Measurements from ENCODE around the gene SH2D4B.
"Not testable (repeated sequence)": the region's sequence is repeated elsewhere in the genome, so short reads cannot be mapped to it uniquely, and the experiment has no call there.

Gene SH2D4B

DNA sequence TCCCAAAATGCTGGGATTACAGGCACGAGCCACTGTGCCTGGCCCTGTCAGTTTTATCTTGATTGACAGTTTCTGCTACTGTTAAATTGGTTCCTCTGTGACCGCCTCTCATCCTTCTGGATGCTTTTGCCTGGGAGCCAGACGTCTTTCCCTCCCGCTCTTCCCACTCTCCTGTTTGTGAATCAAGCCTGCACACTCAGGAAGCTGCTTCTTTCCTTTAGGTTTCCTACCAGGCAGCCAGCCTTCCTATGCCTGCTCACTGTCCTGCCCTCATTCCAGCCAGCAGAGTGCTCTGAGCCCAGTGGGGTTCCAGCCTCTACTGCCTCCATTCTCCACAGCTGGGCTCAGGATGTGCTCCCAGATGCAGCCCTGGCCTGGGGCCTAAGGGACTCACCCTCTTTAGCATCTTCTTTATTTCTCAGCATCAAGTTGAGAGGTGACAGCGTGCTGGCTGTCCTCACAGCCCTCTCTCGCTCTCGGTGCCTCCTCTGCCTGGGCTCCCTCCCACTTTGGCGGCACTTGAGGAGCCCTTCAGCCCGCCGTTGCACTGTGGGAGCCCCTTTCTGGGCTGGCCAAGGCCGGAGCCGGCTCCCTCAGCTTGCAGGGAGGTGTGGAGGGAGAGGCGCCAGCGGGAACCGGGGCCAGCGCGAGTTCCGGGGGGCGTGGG lies 5.1 kb downstream of the SH2D4B start:
- FAIRE-seq (no peak), DNase-seq (ENCODE audit: low spot score) (no peak)

GRCh38 chr10:80543319-80543672 lies 5.6 kb downstream of the SH2D4B start:
- DNase-seq (ENCODE audit: low spot score), result not testable (repeated sequence)

GRCh38 chr10:80544316-80544953 lies 6.7 kb downstream of the SH2D4B start:
- no peak for FAIRE-seq

More at GRCh38 chr10:80543319-80543672, 5.6 kb downstream of the SH2D4B start:
- not testable (repeated sequence) for FAIRE-seq

DNA sequence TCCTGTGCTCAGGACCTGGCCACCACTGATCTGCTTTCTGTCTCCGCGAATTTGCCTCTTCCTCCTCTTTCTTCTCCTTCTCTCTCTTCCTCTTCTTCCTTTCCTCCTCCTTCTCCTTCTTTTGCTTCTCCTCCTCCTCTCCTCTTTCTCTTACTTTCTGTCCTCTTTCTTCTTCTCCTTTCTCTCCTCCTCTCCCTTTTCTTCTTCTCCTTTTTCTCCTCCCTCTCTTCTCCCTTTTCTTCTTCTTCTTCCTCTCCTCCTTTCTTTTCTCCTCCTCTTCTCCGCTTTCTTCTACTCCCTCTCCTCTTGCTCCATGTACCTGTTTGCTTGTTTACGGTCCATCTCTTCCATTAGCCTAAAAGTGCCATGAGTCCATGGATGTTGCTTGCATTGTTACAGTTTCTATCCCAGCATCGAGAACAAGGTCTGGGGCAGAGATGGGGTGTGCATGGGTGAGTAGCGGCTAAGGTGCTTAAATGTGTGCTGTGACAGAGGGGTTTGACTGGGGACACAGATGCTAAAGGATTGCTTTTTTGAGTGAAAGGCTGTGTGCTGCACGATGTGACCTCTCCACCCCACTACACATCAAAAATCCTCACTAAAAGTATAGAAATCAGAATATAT lies 7.7 kb downstream of the SH2D4B start:
- FAIRE-seq, result no peak
- no peak for DNase-seq (ENCODE audit: low spot score)

More at GRCh38 chr10:80544316-80544953, 6.7 kb downstream of the SH2D4B start:
- no peak for DNase-seq (ENCODE audit: low spot score)

GRCh38 chr10:80552151-80552646 lies 14.5 kb downstream of the SH2D4B start:
- FAIRE-seq (no peak), DNase-seq (ENCODE audit: low spot score) (no peak)

GRCh38 chr10:80553436-80553835 lies 15.7 kb downstream of the SH2D4B start:
- FAIRE-seq (no peak), DNase-seq (ENCODE audit: low spot score) (no peak)

GRCh38 chr10:80554050-80554449 lies 16.3 kb downstream of the SH2D4B start:
- DNase-seq (ENCODE audit: low spot score) (no peak), FAIRE-seq (no peak)

DNA sequence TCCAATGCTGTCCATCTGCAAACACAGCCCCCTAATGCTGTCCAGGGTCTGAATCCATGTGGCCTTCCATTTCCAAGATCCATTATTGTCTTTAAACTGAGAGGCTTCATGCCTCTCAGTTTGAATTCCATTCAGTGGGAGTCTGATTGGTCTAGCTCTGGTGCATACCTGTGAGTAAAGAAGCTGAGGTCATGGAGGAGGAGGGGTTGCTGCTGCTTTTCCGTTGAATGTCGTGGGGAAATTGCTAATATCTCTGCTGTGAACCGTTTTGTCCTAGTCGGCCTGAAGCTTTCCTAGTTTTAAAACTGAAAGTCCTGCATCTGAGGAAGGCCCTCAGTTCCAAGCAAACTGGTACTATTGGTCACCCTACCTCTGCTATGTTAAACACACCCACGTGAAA lies 17.7 kb downstream of the SH2D4B start:
- FAIRE-seq (peak; percentile 5), DNase-seq (ENCODE audit: low spot score) (no peak)

DNA sequence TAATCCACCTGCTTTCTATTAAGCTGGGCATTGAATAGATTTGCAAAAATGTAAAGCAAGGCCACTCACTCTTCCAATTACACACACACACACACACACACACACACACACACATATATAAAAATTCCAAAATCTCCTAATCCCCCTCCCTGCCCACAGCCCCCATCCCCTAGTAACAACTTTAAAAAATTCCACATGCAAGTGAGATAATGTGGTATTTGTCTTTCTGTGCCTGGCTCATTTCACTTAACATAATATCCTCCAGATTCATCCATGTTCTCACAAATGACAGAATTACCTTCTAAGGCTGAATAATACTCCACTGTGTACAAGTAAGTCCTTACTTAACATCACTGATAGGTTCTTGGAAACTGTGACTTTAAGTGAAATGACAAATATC lies 24.2 kb downstream of the SH2D4B start:
- FAIRE-seq (no peak), DNase-seq (ENCODE audit: low spot score) (no peak)

DNA sequence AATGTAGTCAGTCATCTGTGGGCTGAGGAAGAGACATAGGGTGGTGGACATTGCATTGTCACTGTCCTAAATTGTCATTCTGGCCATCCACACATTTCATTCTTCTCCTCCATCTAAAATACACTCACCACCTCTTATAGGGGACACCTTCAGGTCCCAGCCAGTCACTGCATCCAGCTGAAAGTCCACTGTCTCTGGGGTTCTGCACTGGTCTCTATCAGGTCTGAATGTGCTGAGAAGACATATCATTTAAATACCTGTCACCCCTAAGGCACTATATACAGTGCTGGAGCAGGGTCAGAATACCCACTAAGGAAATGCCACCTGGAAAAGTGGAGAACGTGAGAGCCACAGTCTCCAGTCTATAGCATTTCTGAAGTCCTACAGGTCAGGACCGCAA lies 29.6 kb downstream of the SH2D4B start:
- FAIRE-seq (no peak), DNase-seq (ENCODE audit: low spot score) (no peak)

DNA sequence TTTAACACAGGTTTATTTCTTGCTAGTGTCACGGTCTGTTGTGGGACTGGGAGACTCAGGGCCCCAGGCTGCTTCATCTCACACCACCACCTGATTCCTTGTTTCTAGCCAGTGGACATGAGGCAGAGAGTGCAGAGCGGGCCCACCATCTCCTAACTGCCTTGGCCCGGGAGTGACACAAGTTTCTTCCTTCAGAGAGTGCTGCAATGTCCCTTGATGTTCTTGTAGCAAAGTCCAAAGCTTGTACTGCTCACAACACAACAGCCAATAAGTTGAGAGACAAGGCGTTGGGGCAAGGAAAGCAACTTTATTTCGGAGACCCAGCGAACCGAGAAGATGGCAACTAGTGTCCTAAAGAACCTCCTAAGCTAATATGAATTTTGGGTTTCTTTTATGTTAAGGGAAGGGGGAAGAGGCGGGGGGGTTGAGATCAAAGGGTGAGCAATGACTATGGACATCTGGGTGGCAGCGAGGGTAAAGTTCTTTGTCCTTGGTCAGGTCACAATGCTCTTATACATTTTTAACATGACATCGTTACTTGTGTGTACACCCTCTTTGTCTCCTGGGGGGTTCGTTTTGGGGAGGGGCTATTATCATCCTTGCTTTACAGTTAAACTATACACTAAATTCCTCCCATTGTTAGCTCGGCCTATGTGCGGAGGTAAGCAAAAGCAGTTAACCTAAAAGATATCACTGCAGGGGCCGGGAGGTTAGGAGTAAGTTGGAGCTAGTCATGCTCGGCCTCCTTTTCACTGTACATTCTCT lies 31.6 kb downstream of the SH2D4B start:
- DNase-seq (ENCODE audit: low spot score) (no peak), FAIRE-seq (no peak)

DNA sequence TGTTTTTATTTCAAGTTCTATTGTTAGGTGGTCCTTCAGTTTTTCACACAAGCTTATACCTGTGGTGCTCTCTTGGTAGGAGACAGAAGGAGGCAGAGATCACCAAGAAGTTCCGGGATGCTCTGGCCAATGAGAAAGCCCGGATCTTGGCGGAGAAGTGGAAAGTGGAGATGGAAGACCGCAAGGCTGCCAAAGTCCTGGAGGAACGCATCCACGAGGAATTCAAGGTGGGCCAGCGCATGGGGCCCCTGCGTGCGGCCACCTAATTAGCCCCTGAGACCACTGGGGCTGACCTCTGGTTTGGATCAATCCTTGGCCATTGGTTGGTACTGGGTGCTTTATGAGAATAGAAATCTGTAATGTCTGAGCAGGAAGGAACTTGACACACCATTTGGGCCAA lies 33.6 kb downstream of the SH2D4B start:
- no peak for FAIRE-seq
- DNase-seq (ENCODE audit: low spot score), result no peak

- no peak for FAIRE-seq
- DNase-seq (ENCODE audit: low spot score), result no peak
These were observed 41.6 kb downstream of the SH2D4B start for GRCh38 chr10:80579181-80579763.

DNA sequence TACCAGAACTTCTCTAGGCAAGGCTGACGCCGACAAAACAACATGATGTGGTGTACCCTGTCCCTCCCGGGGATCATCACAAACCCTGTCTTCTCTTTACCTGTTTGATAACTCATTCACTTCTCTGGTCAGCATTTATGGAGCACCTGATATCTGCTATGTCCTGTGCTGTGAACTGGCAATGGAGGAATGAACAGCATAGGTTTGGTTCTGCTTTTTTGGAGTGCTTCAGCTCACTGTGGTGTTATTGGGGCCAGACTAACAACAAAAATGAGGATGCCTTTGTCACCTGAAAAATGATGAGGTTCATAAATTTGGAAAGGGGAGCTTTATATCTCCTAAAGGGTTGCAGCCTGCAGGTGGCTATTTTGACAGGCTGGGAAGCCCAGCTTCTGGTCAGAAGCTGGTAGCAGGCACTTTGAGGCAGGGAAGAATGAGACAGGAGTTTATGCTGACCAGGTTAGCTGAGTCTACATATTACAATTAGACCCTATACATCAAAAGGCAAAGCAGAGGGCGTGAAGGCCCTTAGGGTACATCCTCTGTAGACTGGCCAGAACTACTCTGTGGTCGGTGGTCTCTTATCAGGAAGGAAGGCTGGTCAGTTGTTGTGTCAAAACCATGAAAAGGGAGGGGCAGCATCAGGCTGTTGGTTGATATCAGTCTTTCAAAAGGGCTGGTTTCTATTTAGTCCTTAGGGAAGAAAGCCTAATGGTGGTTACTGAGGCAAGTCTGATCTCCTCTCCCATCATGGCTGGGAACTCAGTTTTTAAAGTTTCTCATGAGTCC lies 42.3 kb downstream of the SH2D4B start:
- FAIRE-seq (no peak), DNase-seq (ENCODE audit: low spot score) (no peak)

GRCh38 chr10:80580638-80581468 lies 43.2 kb downstream of the SH2D4B start:
- no peak for FAIRE-seq
- DNase-seq (ENCODE audit: low spot score), result no peak

DNA sequence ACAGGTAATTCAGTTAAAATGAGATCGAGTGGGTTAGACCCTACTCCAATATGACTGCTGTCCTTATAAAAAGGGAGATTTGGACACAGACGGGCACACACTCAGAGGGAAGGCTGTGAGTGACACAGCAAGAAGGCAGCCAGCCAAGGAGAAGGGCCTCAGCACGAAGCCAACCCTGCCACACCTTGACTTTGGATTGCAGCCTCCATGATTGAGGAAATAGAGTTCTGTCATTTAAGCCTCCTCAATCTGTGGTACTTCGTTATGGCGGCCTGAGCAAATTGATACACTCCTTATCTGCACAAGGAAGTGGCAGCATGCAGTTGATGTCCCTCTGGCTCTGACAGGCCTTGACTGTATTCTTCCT lies 43.8 kb downstream of the SH2D4B start:
- DNase-seq (ENCODE audit: low spot score) (no peak), FAIRE-seq (no peak)

- FAIRE-seq, result no peak
- DNase-seq (ENCODE audit: low spot score), result no peak
These were observed 44.7 kb downstream of the SH2D4B start for GRCh38 chr10:80582286-80582960.

GRCh38 chr10:80583685-80584084 lies 46.0 kb downstream of the SH2D4B start:
- DNase-seq (ENCODE audit: low spot score) (no peak), FAIRE-seq (no peak)

DNA sequence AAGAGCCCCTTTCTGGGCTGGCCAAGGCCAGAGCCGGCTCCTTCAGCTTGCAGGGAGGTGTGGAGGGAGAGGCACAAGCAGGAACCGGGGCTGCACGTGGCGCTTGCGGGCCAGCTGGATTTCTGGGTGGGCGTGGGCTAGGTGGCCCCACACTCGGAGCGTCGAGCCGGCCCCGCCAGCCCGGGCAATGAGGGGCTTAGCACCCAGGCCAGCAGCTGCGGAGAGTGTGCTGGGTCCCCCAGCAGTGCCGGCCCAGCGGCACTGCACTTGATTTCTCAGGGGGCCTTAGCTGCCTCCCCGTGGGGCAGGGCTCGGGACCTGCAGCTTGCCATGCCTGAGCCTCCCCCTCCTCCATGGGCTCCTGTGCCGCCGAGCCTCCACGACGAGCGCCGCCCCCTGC lies 48.1 kb downstream of the SH2D4B start:
- DNase-seq (ENCODE audit: low spot score), result no peak
- FAIRE-seq, result no peak
